Inflammatory macrophage treated with lipopolysaccharide for 4 hours (primary cell): ENCODE results near the gene SPAG4.

Source experiments
- DNase-seq: peaks from one replicate; pipeline ENCODE4 v3.0.0-alpha.2; 2020

SPAG4 gene

GRCh38 chr20:35600176-35600992 lies 15.2 kb upstream of the SPAG4 start:
- no peak for DNase-seq

- peak; percentile 75 for DNase-seq
Measured at GRCh38 chr20:35600993-35601973, 14.3 kb upstream of the SPAG4 start.

GRCh38 chr20:35601990-35602389 lies 13.6 kb upstream of the SPAG4 start:
- DNase-seq, result no peak

GRCh38 chr20:35602851-35603495 lies 12.7 kb upstream of the SPAG4 start:
- no peak for DNase-seq

- DNase-seq, result no peak
Measured at GRCh38 chr20:35603695-35604448, 11.8 kb upstream of the SPAG4 start.

DNA sequence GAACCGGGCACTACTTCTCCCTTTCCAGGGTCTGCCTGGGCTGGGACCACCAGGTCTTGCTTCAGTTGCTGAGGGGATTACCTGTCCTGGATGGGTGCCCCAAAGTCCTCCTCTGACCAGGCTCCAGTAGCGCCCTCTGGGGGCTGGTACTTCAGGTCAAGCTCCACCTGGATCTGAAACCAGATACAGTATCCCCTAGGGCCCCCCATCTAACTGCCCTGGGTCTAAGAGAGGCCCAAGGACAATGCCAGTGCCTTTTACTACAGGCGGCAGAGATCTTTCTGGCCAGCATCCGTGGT lies 11.2 kb upstream of the SPAG4 start:
- peak; percentile 19 for DNase-seq

DNA sequence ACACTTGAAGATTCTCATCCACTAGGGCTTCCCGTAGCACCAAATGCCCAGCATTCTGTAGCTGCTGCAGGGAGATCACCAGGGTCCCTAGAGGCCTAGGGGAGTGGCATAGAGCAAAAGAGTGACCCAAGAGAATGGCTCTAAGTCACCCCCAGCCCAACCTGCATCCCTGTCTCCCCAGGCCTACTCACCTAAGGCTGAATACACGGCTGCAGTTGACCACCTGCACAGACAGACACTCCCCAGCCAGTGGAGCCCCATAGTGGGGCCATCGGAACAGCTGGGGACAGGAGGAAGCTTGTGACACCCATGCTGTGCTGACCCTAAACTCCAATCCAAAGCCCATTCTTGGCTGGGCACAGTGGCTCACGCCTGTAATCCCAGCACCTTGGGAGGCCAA lies 9.5 kb upstream of the SPAG4 start:
- DNase-seq, result no peak

DNA sequence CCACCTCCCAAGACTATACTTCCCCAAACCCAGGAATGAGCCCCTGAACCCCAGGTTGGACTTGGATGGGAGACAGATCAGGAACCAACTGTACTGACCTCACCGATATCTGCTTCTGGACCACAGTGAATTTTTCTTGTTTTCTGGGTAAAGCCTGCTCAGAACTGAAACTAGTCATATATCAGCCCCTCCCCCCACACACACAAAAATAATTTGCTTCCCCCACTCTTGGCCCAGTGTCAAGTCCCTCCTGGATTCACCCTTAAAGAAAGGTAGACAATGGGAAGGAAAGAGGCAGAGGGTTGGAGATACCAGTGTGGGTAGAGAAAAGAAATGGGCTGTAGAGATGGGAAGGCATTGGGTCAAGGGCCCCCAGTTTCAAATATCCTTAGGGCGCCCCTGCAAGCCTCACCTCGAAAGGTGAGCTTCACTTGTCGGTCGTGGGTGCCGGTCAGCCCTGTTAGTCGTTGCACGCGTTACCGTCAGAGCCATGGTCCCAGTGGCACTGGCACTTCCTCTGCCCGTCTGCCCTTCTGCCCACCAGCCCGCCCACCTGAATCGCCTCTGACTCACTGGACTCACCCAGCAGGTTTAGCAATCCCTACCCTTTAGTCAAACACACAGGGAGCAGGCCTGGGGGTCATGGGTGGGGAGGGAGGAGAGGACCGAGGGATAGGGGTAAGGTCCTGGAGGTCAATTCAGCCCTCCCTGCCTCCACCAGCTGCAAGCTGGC lies 8.5 kb upstream of the SPAG4 start:
- peak; percentile 63 for DNase-seq

DNA sequence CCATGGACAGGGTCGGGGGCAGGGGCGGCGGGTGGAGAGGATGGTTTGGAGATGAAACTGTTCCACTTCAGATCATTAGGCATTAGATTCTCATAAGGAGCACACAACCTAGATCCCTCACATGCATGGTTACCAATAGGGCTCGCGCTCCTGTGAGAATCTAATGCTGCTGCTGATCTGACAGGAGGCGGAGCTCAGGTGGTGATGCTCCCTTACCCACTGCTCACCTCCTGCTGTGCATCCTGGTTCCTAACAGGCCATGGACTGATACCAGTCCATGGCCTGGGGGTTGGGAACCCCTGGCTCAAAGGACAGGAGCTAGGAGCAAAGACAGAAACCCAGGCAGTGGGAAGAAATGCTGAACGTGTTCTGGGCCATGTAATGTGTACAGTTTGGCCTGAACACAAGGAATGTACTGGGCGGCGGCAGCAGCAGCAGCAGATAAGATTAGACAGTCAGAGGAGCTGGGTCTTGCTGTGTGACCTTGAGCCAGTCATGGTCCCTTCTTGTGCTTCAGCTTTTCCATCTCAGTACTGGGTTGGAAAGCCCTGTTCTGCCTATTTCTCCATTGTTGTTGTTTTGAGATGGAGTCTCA lies 4.7 kb upstream of the SPAG4 start:
- DNase-seq, result no peak

DNA sequence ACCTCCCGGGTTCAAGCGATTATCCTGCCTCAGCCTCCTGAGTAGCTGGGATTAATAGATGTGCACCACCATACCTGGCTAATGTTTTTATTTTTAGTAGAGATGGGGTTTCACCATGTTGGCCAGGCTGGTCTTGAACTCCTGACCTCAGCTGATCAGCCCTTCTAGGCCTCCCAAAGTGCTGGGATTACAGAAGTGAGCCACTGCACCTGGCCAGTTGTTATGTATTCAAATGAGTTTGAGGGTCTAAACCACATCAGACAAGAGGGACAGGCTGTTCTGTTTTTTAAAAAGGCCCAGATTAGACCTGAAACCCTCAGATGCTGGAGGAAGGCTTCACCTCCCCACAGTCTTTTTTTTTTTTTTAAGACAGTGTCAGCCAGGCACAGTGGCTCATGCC lies 4.1 kb upstream of the SPAG4 start:
- DNase-seq, result no peak

DNA sequence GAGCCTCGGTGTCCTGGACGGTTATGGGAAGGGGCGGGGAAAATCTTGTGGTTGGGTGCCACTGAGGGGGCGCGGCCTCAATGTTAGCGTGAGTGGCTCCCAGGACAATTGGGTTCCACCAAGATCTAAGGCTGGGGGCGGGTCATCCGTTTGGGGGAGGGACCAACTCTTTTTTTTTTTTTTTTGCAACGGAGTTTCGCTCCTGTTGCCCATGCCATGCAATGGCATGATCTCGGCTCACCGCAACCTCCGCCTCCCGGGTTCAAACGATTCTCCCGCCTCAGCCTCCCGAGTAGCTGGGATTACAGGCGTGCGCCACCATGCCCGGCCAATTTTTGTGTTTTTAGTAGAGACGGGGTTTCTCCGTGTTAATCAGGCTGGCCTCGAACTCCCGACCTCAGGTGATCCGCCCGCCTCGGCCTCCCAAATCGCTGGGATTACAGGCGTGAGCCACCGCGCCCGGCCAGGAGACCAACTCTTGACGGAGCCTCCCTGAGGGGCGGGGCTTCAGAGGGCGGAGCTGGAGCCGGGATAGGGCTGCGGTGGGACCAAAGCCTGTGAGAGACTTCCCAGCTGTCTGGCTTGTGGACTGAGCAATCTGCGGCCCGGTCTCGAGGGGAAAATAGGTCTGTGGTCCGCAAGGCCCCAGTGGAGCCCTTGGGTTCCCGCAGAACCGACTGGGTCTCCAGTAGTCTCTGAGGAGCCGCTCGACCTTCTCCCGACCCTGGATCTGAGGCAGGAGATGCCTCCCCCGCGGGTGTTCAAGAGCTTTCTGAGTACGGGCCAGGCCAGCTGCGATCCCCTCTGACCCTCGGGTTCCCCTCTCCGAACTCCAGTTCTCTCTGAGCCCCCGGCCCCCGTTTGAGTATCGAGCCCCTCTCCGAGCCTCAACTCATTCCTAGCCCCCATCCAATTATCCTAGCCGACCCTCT lies 1.1 kb downstream of the SPAG4 start:
- peak; percentile 78 for DNase-seq

DNA sequence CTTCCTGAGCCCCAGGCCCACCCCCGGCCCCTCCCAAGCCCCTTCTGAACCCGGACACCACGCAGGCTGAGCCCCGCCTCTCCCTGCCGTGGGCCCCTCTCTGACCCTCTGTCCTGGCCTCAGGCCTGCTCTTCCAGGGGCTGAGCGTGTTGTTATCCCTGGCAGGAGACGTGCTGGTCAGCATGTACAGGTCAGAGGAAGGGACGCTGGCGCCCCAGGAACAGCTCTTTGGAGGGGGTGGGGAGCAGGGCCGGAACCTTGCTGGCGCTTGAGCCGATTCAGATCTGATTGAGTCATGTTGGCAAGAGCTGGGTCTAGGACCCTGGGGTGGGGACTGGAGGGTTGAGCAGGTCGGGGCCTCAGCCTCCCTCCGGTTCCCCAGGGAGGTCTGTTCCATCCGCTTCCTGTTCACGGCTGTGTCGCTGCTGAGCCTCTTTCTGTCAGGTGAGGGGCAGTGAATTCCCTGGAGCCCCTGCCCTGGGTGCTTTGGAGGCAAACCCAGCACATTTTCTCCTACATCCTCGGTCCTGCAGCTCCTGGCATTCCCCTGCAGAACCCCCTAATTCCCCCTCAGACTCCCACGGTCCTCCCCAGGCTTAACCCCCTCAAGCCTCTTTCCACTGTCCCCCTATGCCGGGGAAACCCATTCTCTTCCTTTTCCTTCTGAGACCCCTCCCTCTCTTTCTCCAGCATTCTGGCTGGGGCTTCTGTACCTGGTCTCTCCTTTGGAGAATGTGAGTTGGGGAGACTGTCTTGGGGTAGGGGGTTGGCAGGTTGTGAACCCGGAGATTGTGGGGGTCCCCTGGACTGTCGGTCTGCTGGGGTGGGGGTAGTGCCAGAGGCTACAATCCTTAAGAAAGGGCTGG lies 2.0 kb downstream of the SPAG4 start:
- DNase-seq, result no peak

DNA sequence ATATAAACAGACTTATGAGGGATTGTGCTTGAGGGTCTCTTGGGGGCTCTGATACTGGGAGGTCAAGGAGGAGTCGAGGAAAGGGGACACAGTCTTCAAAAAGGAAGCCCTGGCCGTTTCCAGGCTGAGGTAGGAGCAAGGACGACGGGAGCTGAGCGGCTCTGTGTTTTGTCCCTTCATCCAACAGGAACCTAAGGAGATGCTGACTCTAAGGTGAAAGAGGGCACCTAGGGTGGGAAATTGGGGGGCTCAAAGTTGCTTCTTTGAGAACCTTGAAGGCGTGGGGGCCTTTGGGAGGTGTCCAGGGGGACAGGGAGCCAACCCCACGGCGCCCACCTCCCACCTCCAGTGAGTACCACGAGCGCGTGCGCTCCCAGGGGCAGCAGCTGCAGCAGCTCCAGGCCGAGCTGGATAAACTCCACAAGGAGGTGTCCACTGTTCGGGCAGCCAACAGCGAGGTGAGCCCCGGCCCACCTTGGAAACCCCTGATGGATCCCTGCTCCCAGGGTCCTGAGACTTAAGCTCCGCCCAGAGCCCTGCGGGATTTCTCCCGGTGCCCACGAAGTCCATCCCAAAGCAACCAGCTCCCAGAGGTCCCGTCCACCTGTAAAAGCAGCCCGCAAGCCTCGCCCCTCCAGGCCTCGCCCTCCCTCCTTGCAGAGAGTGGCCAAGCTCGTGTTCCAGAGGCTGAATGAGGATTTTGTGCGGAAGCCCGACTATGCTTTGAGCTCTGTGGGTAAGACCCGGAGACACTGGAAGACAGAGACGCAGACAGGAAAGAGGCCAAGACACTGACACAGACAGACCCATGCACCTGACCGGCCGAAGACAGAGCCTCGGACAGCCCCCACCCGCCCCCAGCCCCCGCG lies 2.9 kb downstream of the SPAG4 start:
- DNase-seq, result no peak

DNA sequence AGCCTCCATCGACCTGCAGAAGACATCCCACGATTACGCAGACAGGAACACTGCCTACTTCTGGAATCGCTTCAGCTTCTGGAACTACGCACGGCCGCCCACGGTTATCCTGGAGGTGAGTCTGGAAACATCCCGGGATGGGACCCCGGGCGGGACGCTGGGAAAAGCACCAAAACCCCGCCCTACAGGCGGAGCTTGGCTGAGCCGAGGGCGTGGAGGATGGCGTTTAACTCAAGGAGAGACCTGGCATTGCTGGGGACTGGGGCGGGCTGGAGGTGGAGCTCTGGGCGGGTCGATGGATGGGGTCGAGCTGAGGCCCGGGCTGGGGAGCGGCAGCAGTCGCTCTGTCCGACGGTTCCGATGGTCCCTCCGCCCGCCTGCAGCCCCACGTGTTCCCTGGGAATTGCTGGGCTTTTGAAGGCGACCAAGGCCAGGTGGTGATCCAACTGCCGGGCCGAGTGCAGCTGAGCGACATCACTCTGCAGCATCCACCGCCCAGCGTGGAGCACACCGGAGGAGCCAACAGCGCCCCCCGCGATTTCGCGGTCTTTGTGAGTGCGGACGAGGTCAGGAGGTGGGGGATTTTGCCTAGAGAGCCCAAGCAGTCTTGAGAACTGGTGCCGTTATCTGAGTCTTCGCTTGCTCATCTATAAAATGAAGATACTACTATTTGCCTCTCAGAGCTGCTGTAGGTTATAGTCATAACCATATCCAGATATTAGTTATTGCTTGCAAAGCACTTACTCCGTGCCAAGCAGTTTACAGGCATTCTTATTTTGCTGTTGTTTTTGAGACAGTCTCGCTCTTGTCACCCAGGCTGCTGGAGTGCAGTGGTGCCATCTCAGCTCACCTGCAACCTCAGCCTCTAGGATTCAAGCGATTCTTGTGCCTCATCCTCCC lies 3.8 kb downstream of the SPAG4 start:
- peak; percentile 19 for DNase-seq

- DNase-seq, result no peak
Measured at GRCh38 chr20:35620818-35621559, 5.4 kb downstream of the SPAG4 start.

DNA sequence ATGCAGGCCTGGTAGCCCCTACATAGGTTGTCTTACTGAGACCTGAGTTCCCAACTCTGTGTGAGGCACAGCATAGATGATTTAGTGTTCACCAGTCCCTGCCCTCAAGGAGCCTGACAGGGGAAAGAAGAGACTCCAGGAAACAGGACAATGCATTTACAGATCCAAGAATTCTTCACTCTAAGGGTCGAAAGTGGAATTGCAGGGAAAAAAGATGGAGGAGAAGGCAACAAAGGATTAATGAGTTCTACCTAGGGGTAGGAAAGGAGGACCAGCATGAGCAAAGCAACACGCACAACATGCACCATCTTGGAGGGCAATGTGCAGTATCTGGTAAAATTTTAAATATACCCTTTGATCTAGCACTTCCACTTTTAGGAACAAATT lies 5.9 kb downstream of the SPAG4 start:
- no peak for DNase-seq
